ELF-1 (cell line): Measurements from ENCODE around the gene KBTBD3.

Experiments
- DNase-seq: peaks from one replicate; pipeline ENCODE4 v3.0.0-alpha.2; 2016; ENCODE audit warnings: low read depth, low spot score

KBTBD3 gene

GRCh38 chr11:106011481-106011880 lies 65.7 kb downstream of the KBTBD3 start:
- no peak for DNase-seq

- peak; percentile 3 for DNase-seq
Observed at GRCh38 chr11:106003094-106003493, 74.1 kb downstream of the KBTBD3 start.

- DNase-seq = no peak
Observed at GRCh38 chr11:106001304-106002012, 75.7 kb downstream of the KBTBD3 start.
